Endothelial cell of umbilical vein (primary cell): ENCODE measurements around the gene CNIH4. TPM values are rescaled to one million over a fixed set of nuclear protein-coding genes. Genes with fewer than 3 reads are reported as not detected.

ENCODE experiments used
- BruUV-seq: library from RNA; stranded (reverse); fragments of 400-500 nt; replicated peaks from 2 replicates; lab custom pipeline; 2021; lab: Mats Ljungman, UMichigan
- CTCF ChIA-PET: fragments of 300-600, 350-600 bp; sonication (Branson Sonifier 250); formaldehyde crosslinking; loops from one replicate; lab custom pipeline; 2021; ENCODE audit warnings: antibody characterized with exemption, inconsistent platforms; lab: Charles Lee
- POLR2A ChIA-PET: fragments of 300-600, 350-600 bp; sonication (Branson Sonifier 250); formaldehyde crosslinking; loops from one replicate; lab custom pipeline; 2021; ENCODE audit warnings: antibody characterized with exemption, inconsistent platforms; lab: Charles Lee
- DNase-seq: peaks from one replicate; pipeline ENCODE4 v3.0.0-alpha.2; 2011; ENCODE audit warnings: low read depth, low spot score
- FAIRE-seq: peaks from 2 replicates; lab custom pipeline; 2011; peaks lifted over from hg19 to GRCh38; lab: Jason Lieb, UNC
- H2AFZ ChIP-seq: 2 replicates; pipeline ENCODE4 v1.6.0; 2012; ENCODE audit warnings: low read depth, low read length, control low read depth, inconsistent platforms
- H3K27ac ChIP-seq: 2 replicates; pipeline ENCODE4 v1.5.1; 2011; ENCODE audit warnings: low read depth, mild to moderate bottlenecking, control low read depth, low read length, moderate library complexity; ENCODE audit not compliant: insufficient read depth
- H3K27me3 ChIP-seq, 2 experiments: 2 replicates each; pipeline versions ENCODE4 v1.6.0 to v1.6.1; 2011; ENCODE audit warnings: low read length in 2 of 2, mixed read lengths in 1 of 2; ENCODE audit not compliant: control insufficient read depth in 2 of 2, insufficient read depth in 2 of 2
- H3K36me3 ChIP-seq, 2 experiments: 2 replicates in 1 of 2; 3 replicates in 1 of 2; pipeline ENCODE4 v1.5.1; 2011; ENCODE audit warnings: low read length in 2 of 2, mild to moderate bottlenecking in 1 of 2, moderate library complexity in 1 of 2; ENCODE audit not compliant: control insufficient read depth in 2 of 2, insufficient read depth in 2 of 2; ENCODE audit errors: extremely low read depth in 1 of 2
- H3K4me1 ChIP-seq: 3 replicates; pipeline ENCODE4 v1.5.1; 2011; ENCODE audit warnings: mild to moderate bottlenecking, low read length; ENCODE audit not compliant: control insufficient read depth, insufficient read depth; ENCODE audit errors: extremely low read depth
- H3K4me2 ChIP-seq: 2 replicates; pipeline ENCODE4 v1.6.1; 2011; ENCODE audit warnings: low read length, control low read depth, mixed read lengths; ENCODE audit not compliant: insufficient read depth
- H3K4me3 ChIP-seq, 3 experiments: fragments of 200-600 bp in 1 of 3; sonication (generic), shearing (Covaris generic) in 1 of 3; replicated peaks in 1 of 3; 2 replicates each; pipeline ENCODE4 v1.5.1; 2011 to 2016; ENCODE audit warnings: control low read depth in 3 of 3, low read length in 3 of 3, mild to moderate bottlenecking in 2 of 3, inconsistent platforms in 1 of 3, low read depth in 1 of 3, moderate library complexity in 1 of 3; ENCODE audit not compliant: insufficient read depth in 1 of 3
- H3K79me2 ChIP-seq: 2 replicates; pipeline ENCODE4 v1.6.0; 2012; ENCODE audit warnings: low read length, inconsistent platforms; ENCODE audit not compliant: control insufficient read depth, insufficient read depth
- H3K9ac ChIP-seq: replicated peaks from 2 replicates; pipeline ENCODE3; 2011; ENCODE audit warnings: low read length, control low read depth; ENCODE audit not compliant: insufficient read depth; ENCODE audit errors: extremely low read depth
- H3K9me1 ChIP-seq: replicated peaks from 3 replicates; pipeline ENCODE4 v1.6.0; 2011; ENCODE audit warnings: mild to moderate bottlenecking, low read length; ENCODE audit not compliant: control insufficient read depth, insufficient read depth; ENCODE audit errors: extremely low read depth
- H3K9me3 ChIP-seq: replicated peaks from 2 replicates; pipeline ENCODE4 v1.5.1; 2012; ENCODE audit warnings: low read length, inconsistent platforms; ENCODE audit not compliant: control insufficient read depth, insufficient read depth
- H4K20me1 ChIP-seq: replicated peaks from 2 replicates; pipeline ENCODE3; 2011; ENCODE audit warnings: mild to moderate bottlenecking, low read length; ENCODE audit not compliant: control insufficient read depth, insufficient read depth; ENCODE audit errors: extremely low read depth
- EZH2 ChIP-seq: IDR thresholded peaks from 2 replicates; pipeline ENCODE4 v1.6.1; 2012; ENCODE audit warnings: borderline replicate concordance, low read depth, mild to moderate bottlenecking, moderate library complexity, low read length, inconsistent platforms; ENCODE audit not compliant: severe bottlenecking
- FOS ChIP-seq: IDR thresholded peaks from 2 replicates; pipeline ENCODE4 v1.6.1; 2011; ENCODE audit warnings: mild to moderate bottlenecking, low read length, moderate library complexity, borderline replicate concordance; ENCODE audit not compliant: insufficient read depth
- GATA2 ChIP-seq: IDR thresholded peaks from 2 replicates; pipeline ENCODE4 v1.7.0; 2011; ENCODE audit warnings: low read depth, mild to moderate bottlenecking, moderate library complexity, mixed read lengths, low read length; ENCODE audit not compliant: insufficient read length, insufficient read depth
- JUN ChIP-seq: IDR thresholded peaks from 2 replicates; pipeline ENCODE4 v1.6.1; 2011; ENCODE audit warnings: borderline replicate concordance, low read depth; ENCODE audit not compliant: insufficient read length, insufficient read depth
- MAX ChIP-seq: IDR thresholded peaks from 2 replicates; pipeline ENCODE4 v1.6.1; 2011; ENCODE audit not compliant: insufficient read depth, insufficient read length
- MYC ChIP-seq: IDR thresholded peaks from one replicate; pipeline ENCODE4 v1.6.1; 2011; ENCODE audit warnings: mild to moderate bottlenecking, low read depth, low read length
- POLR2A ChIP-seq: IDR thresholded peaks from 2 replicates; pipeline ENCODE4 v1.6.1; 2012; ENCODE audit warnings: low read depth, mild to moderate bottlenecking, control low read depth, low read length
- POLR2AphosphoS5 ChIP-seq: IDR thresholded peaks from 2 replicates; pipeline ENCODE4 v1.6.1; 2012; ENCODE audit warnings: low read depth, mild to moderate bottlenecking, control low read depth, low read length, moderate library complexity; ENCODE audit not compliant: insufficient read depth
- dilution Hi-C: fragments of 300-500 bp; cut with MboI; formaldehyde crosslinking; loops from one replicate; pipeline ENCODE4 v1.15.0; 2019; ENCODE audit warnings: low sequenced_read_pairs; ENCODE audit not compliant: extremely low pct_ligation_motif_present
- intact Hi-C: fragments of 100-400 bp; cut with micrococcal nuclease; formaldehyde crosslinking; loops from one replicate; pipeline ENCODE4 v1.10.0; 2022
- polyA plus RNA-seq, 4 experiments: library from polyadenylated mRNA; depleted of rRNA in 3 of 4; stranded (reverse) in 3 of 4; unstranded in 1 of 4; fragments of >200 nt; gene quantifications; 2 replicates each; pipeline versions ENCODE4 v1.2.1 to v1.2.3, GENCODE V29; 2011 to 2012; ENCODE audit warnings: missing spikeins in 1 of 4
- total RNA-seq: library from RNA; stranded (reverse); gene quantifications from 2 replicates; pipeline ENCODE4 v1.2.3, GENCODE V29; 2021
- TF ChIP-seq, protein P1 (sequence below), 2 donors: IDR thresholded peaks; 1 replicate in 1 of 2; 2 replicates in 1 of 2; pipeline ENCODE4 v1.5.1; 2011; ENCODE audit warnings: low read length in 2 of 2, mild to moderate bottlenecking in 2 of 2, moderate library complexity in 2 of 2, control low read depth in 1 of 2, inconsistent platforms in 1 of 2, low read depth in 1 of 2; ENCODE audit not compliant: insufficient read depth in 1 of 2; ENCODE audit errors: extremely low read depth in 1 of 2

CNIH4 gene
- total and polyA plus RNA-seq, 2 donors (not counting 3 experiments of a cell fraction or from before 2014, with no cell fraction given) = 74.9 to 118 TPM

DNA sequence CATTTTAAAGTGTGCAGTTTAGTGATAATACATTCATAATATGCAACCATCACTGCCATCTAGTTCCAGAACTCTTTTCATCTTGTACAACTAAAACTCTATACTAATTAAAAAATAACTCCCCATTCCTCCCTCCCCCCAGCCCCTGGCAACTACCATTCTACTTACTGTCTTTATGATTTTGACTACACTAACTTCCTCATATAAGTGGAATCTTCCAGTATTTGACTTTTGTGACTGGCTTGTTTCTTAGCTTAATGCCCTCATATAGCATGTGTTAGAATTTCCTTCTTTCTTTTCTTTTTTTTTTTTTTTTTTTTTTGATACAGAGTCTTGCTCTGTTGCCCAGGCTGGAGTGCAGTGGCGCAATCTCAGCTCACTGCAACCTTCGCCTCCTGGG lies 25.4 kb upstream of the CNIH4 start:
- Histone ChIP-seq H3K9me3 (no peaks in the 10 kb centered on the region), H3K4me2 (peak overlapping the region; percentile 76), H3K4me3 (no peak overlapping the region), H3K36me3 (no peaks in the 10 kb centered on the region), H3K27ac (no peak overlapping the region), H3K79me2 (peaks cover 33% of the 10 kb centered on the region), H3K4me1 (peaks cover 19% of the 10 kb centered on the region), H3K27me3 (no peaks in the 10 kb centered on the region), H2AFZ (no peak overlapping the region), H3K9ac (no peak overlapping the region), H4K20me1 (no peaks in the 10 kb centered on the region), H3K9me1 (no peaks in the 10 kb centered on the region)
- FAIRE-seq (no peak), DNase-seq (no peak)
- dilution Hi-C loops = no loop called here
- ChIA-PET POLR2A (no interaction called here), CTCF (interaction anchor here (0.7 kb wide), 1 partner anchor 215 kb away, joined by 3 read pairs; no protein-coding TSS in a partner anchor)
- TF ChIP-seq POLR2AphosphoS5 (no peak), JUN (no peak), POLR2A (no peak), FOS (no peak), GATA2 (no peak), MYC (no peak), MAX (no peak), EZH2 (no peak)
- TF ChIP-seq, protein P1, sequence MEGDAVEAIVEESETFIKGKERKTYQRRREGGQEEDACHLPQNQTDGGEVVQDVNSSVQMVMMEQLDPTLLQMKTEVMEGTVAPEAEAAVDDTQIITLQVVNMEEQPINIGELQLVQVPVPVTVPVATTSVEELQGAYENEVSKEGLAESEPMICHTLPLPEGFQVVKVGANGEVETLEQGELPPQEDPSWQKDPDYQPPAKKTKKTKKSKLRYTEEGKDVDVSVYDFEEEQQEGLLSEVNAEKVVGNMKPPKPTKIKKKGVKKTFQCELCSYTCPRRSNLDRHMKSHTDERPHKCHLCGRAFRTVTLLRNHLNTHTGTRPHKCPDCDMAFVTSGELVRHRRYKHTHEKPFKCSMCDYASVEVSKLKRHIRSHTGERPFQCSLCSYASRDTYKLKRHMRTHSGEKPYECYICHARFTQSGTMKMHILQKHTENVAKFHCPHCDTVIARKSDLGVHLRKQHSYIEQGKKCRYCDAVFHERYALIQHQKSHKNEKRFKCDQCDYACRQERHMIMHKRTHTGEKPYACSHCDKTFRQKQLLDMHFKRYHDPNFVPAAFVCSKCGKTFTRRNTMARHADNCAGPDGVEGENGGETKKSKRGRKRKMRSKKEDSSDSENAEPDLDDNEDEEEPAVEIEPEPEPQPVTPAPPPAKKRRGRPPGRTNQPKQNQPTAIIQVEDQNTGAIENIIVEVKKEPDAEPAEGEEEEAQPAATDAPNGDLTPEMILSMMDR (IDR thresholded peaks at IDR 0.05; ENCODE audit: extremely low read depth in 1 of 2, insufficient read depth in 1 of 2, low read depth in 1 of 2, low read length in 2 of 2) = no peak
- BruUV-seq = no TSS peak
- intact Hi-C loops = loop anchor here (5.0 kb wide), 2 partner anchors 339 to 534 kb away; no protein-coding TSS in a partner anchor
